Astrocyte of the hippocampus (primary cell): ENCODE data around the gene TTLL11.

Source experiments
- DNase-seq: peaks from one replicate; pipeline ENCODE4 v3.0.0; 2011; ENCODE audit warnings: low read depth, low spot score

The TTLL11 gene

GRCh38 chr9:121835587-121836365 is 257.3 kb downstream of the TTLL11 start:
- DNase-seq: no peak

GRCh38 chr9:121833061-121833460 is 260.0 kb downstream of the TTLL11 start:
- DNase-seq: no peak

- no peak for DNase-seq
Observed at GRCh38 chr9:121831869-121832268, 261.2 kb downstream of the TTLL11 start.

- peak; percentile 63 for DNase-seq
Observed at GRCh38 chr9:121830441-121831140, 262.5 kb downstream of the TTLL11 start.

DNA sequence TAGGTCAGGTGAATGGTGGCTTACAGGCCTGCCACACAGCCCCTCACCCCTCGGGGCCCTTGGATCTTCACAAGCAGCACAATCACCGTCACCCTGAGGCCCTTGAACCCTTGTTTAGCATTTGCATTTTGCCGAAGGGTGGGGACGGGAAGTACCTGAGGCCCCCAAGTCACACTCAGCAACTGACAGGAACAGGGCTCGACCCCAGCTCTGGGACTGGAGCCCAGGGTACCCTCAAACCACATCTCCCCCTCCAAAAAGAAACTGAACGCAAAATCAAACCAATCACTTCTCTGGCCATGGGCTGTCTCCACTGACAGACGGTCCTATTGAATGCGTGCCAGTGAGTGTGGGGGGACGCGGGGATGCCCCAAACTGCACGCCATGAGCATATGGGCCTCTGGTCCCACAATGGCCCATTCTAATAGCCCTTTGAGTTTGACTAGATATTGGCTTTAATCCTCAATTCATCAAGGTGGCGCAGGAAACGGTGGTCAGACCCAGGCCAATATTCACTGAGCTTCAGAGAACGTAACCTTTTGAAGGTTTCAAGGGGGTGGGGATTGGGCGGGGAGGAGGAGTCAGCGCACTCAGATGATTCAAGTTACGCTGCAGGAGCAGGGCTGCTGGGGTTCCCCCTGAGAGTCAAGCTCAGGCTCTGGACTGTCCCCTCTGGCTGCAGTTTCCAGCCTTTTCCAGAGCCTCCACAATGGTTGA is 265.7 kb downstream of the TTLL11 start:
- DNase-seq: no peak

DNA sequence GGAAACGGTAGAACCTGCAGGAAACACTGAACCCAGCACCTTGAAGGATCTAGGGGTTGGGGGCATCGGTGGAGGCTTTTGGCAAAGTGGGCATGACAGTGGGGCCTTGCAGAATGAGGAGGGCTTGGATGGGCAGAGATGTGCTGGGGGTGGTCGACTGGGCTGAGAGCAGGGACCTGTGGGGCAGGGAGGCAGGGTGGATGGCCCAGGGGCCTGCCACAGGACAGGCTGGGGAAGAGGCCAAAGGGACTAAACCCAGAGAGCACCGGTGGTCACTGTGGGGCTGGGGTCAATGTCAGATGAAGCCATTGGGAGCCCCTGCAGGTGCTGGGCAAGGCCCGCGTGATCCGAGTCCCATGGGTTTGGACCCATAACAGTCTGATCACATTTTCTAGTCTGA is 266.4 kb downstream of the TTLL11 start:
- DNase-seq: no peak

- DNase-seq: no peak
Observed at GRCh38 chr9:121825031-121825691, 267.9 kb downstream of the TTLL11 start.

DNA sequence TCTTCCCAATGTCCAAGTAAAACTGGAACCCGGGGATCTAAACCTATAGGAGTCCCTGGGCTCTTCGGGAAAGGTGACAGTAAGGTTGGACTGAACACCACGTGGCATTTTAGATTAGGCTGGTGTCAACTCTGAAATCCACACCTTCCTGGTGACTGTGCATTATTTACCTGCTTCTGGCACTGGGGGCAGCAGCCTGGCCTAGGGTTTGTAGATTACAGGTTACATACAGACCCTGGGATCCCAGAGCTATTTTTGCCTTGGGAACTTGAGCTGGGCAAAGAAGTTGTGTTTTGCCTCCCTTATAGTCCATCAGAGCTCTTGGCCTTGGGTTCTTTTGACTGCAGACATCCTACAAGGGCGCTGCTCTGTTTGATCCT is 268.5 kb downstream of the TTLL11 start:
- DNase-seq: no peak

GRCh38 chr9:121823451-121824169 is 269.5 kb downstream of the TTLL11 start:
- no peak for DNase-seq

- no peak for DNase-seq
Observed at GRCh38 chr9:121822093-121823085, 270.7 kb downstream of the TTLL11 start.

GRCh38 chr9:121821326-121821725 is 271.8 kb downstream of the TTLL11 start:
- no peak for DNase-seq

- DNase-seq: no peak
Observed at GRCh38 chr9:121820286-121821005, 272.7 kb downstream of the TTLL11 start.

GRCh38 chr9:121819428-121820231 is 273.5 kb downstream of the TTLL11 start:
- peak; percentile 70 for DNase-seq

GRCh38 chr9:121818841-121819427 is 274.2 kb downstream of the TTLL11 start:
- DNase-seq: no peak

GRCh38 chr9:121818016-121818661 is 275.0 kb downstream of the TTLL11 start:
- DNase-seq: no peak

GRCh38 chr9:121817476-121817875 is 275.6 kb downstream of the TTLL11 start:
- no peak for DNase-seq

GRCh38 chr9:121816845-121817450 is 276.2 kb downstream of the TTLL11 start:
- DNase-seq: no peak
